Measurements from ENCODE around the gene ZNF681.
A peak's percentile ranks its signal among the peaks of the same experiment; 100 is the strongest.
"Not testable (repeated sequence)": the region's sequence is repeated elsewhere in the genome, so short reads cannot be mapped to it uniquely, and the experiment has no call there.

The ZNF681 gene

DNA sequence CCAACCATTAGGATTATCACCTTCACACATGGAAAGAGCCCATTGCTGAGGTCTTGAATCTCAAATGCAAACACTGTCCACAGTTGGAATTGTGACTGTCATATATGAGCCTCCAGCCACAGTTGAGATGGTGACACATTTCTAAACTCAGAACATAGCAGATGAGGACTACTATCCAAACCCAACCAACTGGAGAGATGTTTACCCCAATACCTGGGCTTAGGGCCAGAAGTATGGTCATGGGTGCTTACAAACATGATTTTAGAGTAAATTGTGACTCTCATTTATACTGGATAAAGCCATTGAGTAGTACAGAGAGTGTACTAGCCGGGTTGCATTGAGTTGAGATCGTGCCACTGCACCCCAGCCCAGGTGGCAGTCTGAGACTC is 14.0 kb upstream of the ZNF681 start:
- FAIRE-seq = no peak

GRCh38 chr19:23771761-23772674 is 13.3 kb upstream of the ZNF681 start:
- no peak for FAIRE-seq

DNA sequence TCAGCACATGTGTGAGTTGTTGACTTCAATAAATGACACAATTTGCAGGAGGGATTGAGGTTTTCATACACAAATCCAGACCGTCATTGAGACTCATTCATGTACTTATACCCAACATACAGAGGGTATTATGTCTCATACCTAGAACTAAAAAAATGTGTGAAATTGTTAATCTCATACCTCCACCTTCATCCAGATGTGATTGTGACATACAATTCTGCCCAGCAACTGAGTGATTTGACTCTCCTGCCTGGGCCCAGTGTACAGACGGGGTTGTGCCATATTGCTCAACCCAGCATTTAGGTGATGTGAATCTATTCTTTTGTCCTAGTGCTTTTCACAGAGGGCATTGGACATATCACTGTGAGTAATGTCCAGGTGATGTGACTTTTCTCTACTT is 12.6 kb upstream of the ZNF681 start:
- FAIRE-seq = no peak

- FAIRE-seq = no peak
Measured at GRCh38 chr19:23770672-23771250, 12.1 kb upstream of the ZNF681 start.

- FAIRE-seq = no peak
Measured at GRCh38 chr19:23769691-23770468, 11.2 kb upstream of the ZNF681 start.

GRCh38 chr19:23766951-23767350 is 8.3 kb upstream of the ZNF681 start:
- FAIRE-seq = no peak

GRCh38 chr19:23764781-23765180 is 6.1 kb upstream of the ZNF681 start:
- FAIRE-seq = no peak

GRCh38 chr19:23762884-23763711 is 4.4 kb upstream of the ZNF681 start:
- peak; percentile 98 for FAIRE-seq

- FAIRE-seq = no peak
Measured at GRCh38 chr19:23762548-23762883, 3.8 kb upstream of the ZNF681 start.

- not testable (repeated sequence) for FAIRE-seq
Measured at GRCh38 chr19:23760326-23760725, 1.6 kb upstream of the ZNF681 start.

DNA sequence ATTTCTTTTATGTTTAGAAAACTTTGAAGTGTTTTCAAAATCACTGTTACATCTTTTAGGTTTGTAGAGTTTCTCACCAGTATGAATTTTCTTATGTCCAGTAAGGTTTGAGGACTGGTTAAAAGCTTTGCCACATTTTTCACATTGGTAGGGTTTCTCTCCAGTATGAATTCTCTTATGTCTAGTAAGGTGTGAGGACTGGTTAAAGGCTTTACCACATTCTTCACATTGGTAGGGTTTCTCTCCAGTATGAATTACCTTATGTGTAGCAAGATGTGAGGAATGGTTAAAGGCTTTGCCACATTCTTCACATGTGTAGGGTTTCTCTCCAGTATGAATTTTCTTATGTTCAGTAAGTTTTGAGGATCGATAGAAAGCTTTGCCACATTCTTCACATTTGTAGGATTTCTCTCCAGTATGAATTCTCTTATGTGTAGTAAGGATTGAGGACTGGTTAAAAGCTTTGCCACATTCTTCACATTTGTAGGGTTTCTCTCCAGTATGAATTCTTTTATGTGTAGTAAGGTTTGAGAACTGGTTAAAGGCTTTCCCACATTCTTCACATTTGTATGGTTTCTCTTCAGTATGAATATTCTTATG is 15.0 kb downstream of the ZNF681 start:
- FAIRE-seq = not testable (repeated sequence)

- FAIRE-seq = not testable (repeated sequence)
Measured at GRCh38 chr19:23730729-23731465, 27.8 kb downstream of the ZNF681 start.

DNA sequence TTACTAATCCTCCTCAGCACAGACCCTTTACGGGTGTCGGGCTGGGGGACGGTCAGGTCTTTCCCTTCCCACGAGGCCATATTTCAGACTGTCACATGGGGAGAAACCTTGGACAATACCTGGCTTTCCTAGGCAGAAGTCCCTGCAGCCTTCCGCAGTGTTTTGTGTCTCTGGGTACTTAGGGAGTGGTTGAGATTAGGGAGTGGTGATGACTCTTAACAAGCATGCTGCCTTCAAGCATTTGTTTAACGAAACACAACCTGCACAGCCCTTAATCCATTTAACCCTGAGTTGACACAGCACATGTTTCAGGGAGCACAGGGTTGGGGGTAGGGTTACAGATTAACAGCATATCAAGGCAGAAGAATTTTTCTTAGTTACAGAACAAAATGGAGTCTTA is 34.5 kb downstream of the ZNF681 start:
- not testable (repeated sequence) for FAIRE-seq

GRCh38 chr19:23718802-23719201 is 39.9 kb downstream of the ZNF681 start:
- FAIRE-seq = no peak

- no peak for FAIRE-seq
Measured at GRCh38 chr19:23716792-23717191, 41.9 kb downstream of the ZNF681 start.

- FAIRE-seq = no peak
Measured at GRCh38 chr19:23709347-23709746, 49.3 kb downstream of the ZNF681 start.

DNA sequence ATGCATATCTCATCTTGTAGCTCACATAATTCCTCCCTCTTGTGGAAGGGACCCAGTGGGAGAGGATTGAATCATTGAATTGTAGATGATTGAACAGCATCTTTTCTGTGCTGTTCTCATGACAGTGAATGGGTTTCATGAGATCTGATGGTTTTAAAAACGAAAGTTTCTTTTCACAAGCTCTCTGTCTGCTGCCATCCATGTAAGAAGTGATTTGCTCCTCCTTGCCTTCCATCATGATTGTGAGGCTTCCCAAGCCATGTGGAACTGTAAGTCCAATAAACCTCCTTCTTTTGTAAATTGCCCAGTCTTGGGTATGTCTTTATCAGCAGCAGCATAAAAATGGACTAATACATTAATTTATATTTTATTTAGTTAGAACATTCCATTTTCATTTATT is 52.0 kb downstream of the ZNF681 start:
- FAIRE-seq = no peak

GRCh38 chr19:23699521-23699860 is 59.2 kb downstream of the ZNF681 start:
- no peak for FAIRE-seq

DNA sequence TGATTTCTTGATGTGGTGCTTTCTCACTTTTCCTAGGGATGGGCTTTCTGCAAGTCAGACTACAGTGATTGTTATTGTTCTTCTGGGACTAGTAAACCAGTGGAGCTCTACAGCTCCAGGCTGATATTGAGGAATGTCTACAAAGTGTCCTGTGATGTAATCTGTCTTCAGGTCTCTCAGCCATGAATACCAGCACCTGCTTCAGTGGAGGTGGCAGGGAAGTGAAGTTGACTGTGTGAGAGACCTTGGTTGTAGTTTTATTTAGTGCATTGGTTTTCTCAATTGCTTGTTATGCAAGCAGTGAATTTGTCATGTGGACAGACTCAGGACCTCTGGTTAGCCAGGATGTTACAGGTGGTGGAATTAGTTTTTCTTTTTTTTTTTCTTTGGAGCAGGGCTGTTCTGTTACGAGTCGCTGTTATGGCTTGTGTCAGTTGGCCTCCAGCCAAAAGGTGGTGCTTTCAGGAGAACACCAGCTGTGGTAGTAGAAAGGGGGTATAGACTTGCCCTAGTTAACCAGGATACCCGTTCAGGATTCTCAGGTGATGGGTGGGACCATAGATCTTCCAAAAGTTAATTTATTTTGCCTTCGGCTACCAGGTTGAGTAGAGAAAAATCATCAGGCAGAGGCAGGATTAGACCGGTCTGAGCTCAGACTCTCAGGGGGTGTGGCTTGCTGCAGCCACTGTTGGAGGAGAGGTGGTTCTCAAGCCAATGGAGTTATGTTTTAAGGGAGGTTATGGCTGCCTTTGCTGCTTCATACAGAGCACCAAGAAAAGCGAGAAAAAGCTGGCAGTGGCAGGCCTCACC is 59.8 kb downstream of the ZNF681 start:
- FAIRE-seq = no peak

DNA sequence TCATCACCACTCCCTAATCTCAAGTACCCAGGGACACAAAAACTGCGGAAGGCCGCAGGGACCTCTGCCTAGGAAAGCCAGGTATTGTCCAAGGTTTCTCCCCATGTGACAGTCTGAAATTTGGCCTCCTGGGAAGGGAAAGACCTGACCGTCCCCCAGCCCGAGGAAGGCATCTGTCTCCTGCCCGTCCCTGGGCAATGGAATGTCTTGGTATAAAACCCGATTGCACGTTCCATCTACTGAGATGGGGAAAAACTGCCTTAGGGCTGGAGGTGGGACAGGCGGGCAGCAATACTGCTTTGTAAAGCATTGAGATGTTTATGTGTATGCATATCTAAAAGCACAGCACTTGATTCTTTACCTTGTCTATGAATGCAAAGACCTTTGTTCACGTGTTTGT is 65.8 kb downstream of the ZNF681 start:
- FAIRE-seq = not testable (repeated sequence)

Data from G401.6 (cell line).